BLaER1 (cell line): ENCODE results near the gene CYP46A1.
"Not testable (repeated sequence)": the region's sequence is repeated elsewhere in the genome, so short reads cannot be mapped to it uniquely, and the experiment has no call there.

Experiments
- H3K27ac ChIP-seq: shearing (Covaris generic); formaldehyde crosslinking; 2 replicates; pipeline ENCODE4 v1.8.1; 2022
- H3K27me3 ChIP-seq: shearing (Covaris generic); formaldehyde crosslinking; 2 replicates; pipeline ENCODE4 v1.8.1; 2022
- H3K36me3 ChIP-seq: shearing (Covaris generic); formaldehyde crosslinking; 2 replicates; pipeline ENCODE4 v1.8.1; 2022
- H3K4me1 ChIP-seq: shearing (Covaris generic); formaldehyde crosslinking; 2 replicates; pipeline ENCODE4 v1.8.1; 2022
- H3K4me2 ChIP-seq: shearing (Covaris generic); formaldehyde crosslinking; 2 replicates; pipeline ENCODE4 v1.8.1; 2022
- H3K4me3 ChIP-seq: shearing (Covaris generic); formaldehyde crosslinking; 2 replicates; pipeline ENCODE4 v1.8.1; 2022
- H3K9ac ChIP-seq: shearing (Covaris generic); formaldehyde crosslinking; 2 replicates; pipeline ENCODE4 v1.8.1; 2022
- H3K9me3 ChIP-seq: shearing (Covaris generic); formaldehyde crosslinking; 2 replicates; pipeline ENCODE4 v1.8.1; 2022
- H4K20me1 ChIP-seq: shearing (Covaris generic); formaldehyde crosslinking; 2 replicates; pipeline ENCODE4 v1.8.1; 2022
- Cebpa-rat ChIP-seq: shearing (Covaris generic); IDR thresholded peaks from 2 replicates; pipeline ENCODE4 v1.8.1; 2022

CYP46A1 gene

DNA sequence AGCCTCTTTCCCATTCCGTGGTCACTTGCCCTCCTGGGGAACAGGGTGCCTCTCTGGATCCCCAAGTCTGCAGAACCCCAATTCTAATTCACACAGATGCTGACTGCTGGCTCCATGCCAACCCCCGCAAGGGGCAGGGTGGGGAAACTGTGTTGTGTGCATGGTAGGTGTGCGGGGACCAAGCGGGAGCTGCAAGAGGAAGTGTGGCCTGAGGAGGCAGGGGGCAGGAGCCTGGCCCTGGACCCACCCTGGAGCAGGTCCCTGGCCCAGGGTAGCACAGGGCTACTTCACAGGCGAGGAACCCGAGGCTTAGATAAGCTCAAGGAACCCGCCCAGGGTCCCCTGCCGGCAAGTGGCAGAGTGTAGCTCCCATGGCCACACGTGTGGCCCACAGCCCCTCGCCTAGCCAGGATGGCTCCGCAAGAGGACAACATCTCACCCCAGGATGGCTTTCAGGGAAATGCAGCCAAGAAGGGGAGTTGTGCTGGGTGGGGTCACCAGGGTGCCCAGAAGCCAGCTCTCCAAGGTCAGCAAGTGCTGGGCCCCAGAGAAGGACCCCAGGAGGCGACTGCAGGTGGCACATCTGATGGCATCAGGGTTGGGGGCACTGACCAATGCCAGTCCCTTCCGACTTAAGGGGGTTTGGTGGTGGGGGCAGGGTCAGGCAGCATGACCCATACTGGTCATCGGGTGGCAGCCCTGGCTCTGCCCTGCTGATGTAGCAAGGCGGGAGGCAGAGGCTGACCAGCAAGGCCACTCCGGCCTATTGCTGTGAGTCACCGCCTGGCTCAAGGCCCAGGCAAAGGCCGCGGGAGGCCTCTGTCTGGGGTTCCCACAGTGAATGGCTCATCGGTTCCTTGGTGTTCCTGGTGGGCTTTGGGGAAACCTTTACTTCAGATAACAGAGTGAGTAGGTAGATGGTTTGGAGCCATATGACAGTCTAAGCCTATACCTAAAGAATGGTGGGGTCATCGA, 71.8 kb downstream of the CYP46A1 start:
- Histone ChIP-seq H3K4me2 (peak overlapping the region; percentile 96), H3K9me3 (no peaks in the 10 kb centered on the region), H3K27ac (peak overlapping the region; percentile 83), H3K9ac (no peak overlapping the region), H3K4me3 (no peak overlapping the region), H3K4me1 (peaks cover 99% of the 10 kb centered on the region), H4K20me1 (no peaks in the 10 kb centered on the region), H3K36me3 (no peaks in the 10 kb centered on the region), H3K27me3 (no peaks in the 10 kb centered on the region)
- no peak for TF ChIP-seq Cebpa-rat

DNA sequence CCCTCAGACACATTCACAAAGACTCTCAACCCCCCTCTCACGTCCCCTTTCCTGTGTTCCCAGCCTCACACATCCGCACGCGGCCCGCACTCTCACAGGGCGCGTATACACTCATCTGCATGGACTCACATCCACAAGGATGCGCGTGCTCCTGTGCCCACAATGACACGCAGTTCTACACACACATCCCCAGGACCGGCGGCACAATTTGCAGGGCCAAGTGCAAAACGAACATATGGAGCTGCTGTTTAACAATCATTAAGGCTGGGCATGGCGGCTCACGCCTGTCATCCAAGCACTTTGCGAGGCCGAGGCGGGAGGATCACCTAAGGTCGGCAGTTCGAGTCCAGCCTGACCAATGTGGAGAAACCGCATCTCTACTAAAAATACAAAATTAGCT, 72.7 kb downstream of the CYP46A1 start:
- H3K27me3 ChIP-seq: no peaks in the 10 kb centered on the region
- peak overlapping the region; percentile 96; the same call in 1 of the 2 replicates for H3K4me2 ChIP-seq
- no peaks in the 10 kb centered on the region for H3K36me3 ChIP-seq
- H3K27ac ChIP-seq: peak overlapping the region; percentile 83; the same call in 1 of the 2 replicates
- H3K4me1 ChIP-seq: peaks cover 99% of the 10 kb centered on the region
- H3K9me3 ChIP-seq: no peaks in the 10 kb centered on the region
- no peak for TF ChIP-seq Cebpa-rat
- no peak overlapping the region for H3K9ac ChIP-seq
- H3K4me3 ChIP-seq: no peak overlapping the region
- no peaks in the 10 kb centered on the region for H4K20me1 ChIP-seq

DNA sequence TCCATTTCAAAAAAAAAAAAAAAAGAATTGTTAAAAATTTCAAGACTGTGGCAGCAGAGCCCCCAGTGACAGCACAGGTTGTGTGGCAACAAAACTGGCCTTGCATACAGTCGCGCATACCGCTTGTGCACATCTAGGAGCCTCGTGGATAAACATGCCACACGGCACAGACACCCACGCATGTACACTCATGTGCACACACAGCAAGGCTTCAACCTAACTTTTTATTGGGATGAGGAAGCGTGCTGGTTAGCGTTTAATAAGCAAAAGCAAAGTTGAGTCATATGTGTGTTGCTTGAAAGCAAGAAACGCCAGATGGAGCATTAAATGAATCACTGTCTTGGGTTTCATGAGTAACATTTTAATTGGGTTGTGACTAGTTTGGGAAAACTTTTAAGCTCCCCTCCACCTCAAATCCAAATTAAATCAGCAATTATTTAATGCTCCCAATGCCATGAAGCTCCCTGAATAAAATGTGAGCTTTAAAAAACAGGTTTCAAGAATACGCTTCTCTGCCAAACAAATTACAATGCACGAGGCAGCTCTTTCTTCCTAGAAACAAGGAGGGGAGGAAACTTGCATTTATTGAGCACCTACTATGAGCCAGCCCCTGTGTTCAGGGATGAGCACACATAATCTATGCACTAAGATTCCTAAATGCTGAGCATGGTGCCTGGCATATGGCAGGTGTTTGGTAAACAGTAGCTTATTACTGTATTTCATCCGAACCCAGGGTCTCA, 73.4 kb downstream of the CYP46A1 start:
- Histone ChIP-seq H3K4me3 (no peak overlapping the region), H3K9me3 (0 out of 2 replicates have a peak, but pooled peaks cover 1% of the 10 kb centered on the region), H3K4me2 (0 out of 2 replicates have a peak overlapping the region, but pooled peaks have one; percentile 96), H3K4me1 (peaks cover 96% of the 10 kb centered on the region), H4K20me1 (no peaks in the 10 kb centered on the region), H3K9ac (no peak overlapping the region), H3K27me3 (no peaks in the 10 kb centered on the region), H3K36me3 (no peaks in the 10 kb centered on the region), H3K27ac (peak overlapping the region; percentile 94; the same call in 1 of the 2 replicates)
- TF ChIP-seq Cebpa-rat: no peak

DNA sequence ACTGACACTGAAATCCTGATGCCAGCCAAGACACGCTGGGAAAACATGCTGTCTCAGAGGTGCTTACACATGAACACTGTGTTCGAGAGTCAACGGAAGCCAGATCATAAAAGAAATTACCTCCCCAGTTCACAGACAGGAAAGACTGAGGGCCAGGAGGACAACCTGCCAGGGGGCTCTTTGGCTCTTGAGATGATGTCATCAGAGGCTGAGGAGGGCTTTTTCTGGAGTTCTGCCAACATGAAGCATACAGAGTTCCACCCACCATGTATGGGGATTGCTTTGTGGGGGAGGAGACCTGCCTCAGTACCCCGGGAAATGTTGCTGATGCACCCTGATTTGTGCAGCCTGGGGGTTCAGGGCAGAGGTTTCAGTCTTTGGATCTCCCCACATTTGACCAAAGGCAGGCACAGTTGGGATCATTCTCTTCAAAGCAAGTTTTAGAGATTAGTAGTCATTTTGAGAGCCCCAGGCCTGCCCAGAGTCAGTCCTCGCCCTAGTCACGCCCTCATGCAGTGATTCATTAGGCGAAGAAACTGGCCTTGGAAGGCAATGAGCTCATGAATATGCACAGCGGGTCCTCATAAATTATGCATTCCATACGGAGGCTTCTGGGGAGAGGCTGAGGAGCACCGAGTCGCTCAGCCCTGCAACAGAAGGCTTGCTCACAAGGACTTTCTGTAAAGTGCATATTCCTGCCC, 74.2 kb downstream of the CYP46A1 start:
- no peak for TF ChIP-seq Cebpa-rat
- 0 out of 2 replicates have a peak, but pooled peaks cover 9% of the 10 kb centered on the region for H3K9me3 ChIP-seq

DNA sequence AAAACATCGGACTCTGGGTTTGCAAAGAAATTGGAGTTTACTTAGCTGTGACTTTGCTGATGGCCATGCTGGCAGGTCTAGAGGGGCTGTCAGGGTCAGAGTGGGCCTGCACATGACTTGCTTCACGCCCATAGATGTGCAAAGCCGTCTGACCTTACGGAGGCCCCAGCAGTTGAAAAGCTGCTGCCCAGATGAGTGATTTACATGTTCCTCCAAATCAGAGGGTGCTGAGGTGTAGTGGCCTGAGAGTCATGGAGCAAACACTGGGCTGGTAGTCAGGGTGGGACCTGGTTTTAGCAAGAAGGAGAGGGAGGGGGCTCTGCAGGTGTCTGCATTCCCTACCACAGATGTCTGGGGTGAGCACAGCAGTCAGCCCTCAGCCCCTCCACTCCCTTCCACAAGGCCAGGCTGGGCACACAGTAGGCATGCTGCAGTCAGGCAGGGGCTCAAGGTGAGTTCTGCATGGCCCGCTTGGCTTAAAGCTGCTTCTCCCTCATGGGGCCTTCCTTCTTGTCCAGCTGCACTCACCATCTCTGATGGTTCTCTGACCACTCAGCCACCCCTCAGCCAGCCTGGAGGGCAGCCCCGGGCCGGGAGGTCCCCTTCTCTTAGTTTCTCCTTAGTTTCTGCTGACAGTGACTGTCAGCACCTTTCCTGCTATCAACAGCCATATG, 74.9 kb downstream of the CYP46A1 start:
- H3K27me3 ChIP-seq: no peaks in the 10 kb centered on the region
- H3K4me2 ChIP-seq: peak overlapping the region; percentile 89
- H3K9ac ChIP-seq: peak overlapping the region; percentile 76
- peak overlapping the region; percentile 94 for H3K27ac ChIP-seq
- H3K4me1 ChIP-seq: peaks cover 85% of the 10 kb centered on the region
- 0 out of 2 replicates have a peak overlapping the region, but pooled peaks have one; percentile 3 for H3K4me3 ChIP-seq
- H3K9me3 ChIP-seq: 0 out of 2 replicates have a peak, but pooled peaks cover 10% of the 10 kb centered on the region
- TF ChIP-seq Cebpa-rat: no peak
- H4K20me1 ChIP-seq: no peaks in the 10 kb centered on the region
- H3K36me3 ChIP-seq: no peaks in the 10 kb centered on the region

More for the DNA sequence above, 74.2 kb downstream of the CYP46A1 start:
- Histone ChIP-seq H3K27me3 (no peaks in the 10 kb centered on the region), H3K9ac (no peak overlapping the region; the same call in 1 of the 2 replicates), H3K36me3 (no peaks in the 10 kb centered on the region), H3K27ac (peak overlapping the region; percentile 94), H3K4me2 (peak overlapping the region; percentile 89), H3K4me1 (peaks cover 88% of the 10 kb centered on the region), H3K4me3 (no peak overlapping the region), H4K20me1 (no peaks in the 10 kb centered on the region)

DNA sequence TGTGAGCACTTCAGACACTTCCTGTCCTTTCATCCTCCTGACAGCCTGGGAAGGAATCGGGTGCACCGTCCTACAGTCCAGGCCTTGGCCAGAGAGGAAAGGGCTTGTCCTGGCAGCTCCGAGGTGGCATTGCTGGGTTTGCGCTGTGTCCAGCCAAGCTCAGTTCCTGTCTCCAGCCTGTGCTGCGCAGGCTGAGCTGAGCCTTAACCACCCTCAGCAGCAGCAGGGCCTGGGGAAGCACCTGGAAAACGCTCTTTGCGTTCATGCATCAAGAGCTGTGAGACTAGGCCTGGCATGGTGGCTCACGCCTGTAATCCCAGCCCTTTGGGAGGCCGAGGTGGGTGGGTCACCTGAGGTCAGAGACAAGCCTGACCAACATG, 75.4 kb downstream of the CYP46A1 start:
- TF ChIP-seq Cebpa-rat: no peak
- 0 out of 2 replicates have a peak overlapping the region, but pooled peaks have one; percentile 3 for H3K4me3 ChIP-seq
- 0 out of 2 replicates have a peak, but pooled peaks cover 10% of the 10 kb centered on the region for H3K9me3 ChIP-seq
- peak overlapping the region; percentile 89 for H3K4me2 ChIP-seq
- peak overlapping the region; percentile 76 for H3K9ac ChIP-seq
- peak overlapping the region; percentile 94 for H3K27ac ChIP-seq
- peaks cover 85% of the 10 kb centered on the region for H3K4me1 ChIP-seq
- H3K36me3 ChIP-seq: no peaks in the 10 kb centered on the region
- no peaks in the 10 kb centered on the region for H4K20me1 ChIP-seq
- H3K27me3 ChIP-seq: no peaks in the 10 kb centered on the region

DNA sequence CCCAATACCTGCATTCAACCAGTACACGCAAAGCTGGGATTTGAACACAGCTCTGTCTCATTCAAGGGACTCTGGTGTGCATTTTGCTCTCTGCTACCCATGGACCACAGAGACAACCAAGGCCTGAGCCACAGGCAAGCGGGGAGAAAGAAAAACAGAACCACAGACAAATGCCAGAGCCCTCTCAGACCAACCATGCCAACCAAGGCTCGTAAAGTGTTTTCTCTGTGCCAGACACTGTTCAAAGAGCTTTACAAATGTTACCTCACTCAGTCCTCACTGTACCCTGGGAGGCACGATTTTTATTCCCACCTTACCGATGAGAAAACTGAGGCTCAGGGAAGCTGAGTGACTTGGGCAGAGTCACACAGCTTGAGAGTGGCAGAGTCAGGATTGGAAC, 76.7 kb downstream of the CYP46A1 start:
- H3K27ac ChIP-seq: peak overlapping the region; percentile 94
- no peak for TF ChIP-seq Cebpa-rat
- H3K9ac ChIP-seq: peak overlapping the region; percentile 37; the same call in 1 of the 2 replicates
- H3K9me3 ChIP-seq: 0 out of 2 replicates have a peak, but pooled peaks cover 10% of the 10 kb centered on the region
- no peaks in the 10 kb centered on the region for H3K27me3 ChIP-seq
- H3K4me1 ChIP-seq: peaks cover 84% of the 10 kb centered on the region
- no peaks in the 10 kb centered on the region for H3K36me3 ChIP-seq
- no peaks in the 10 kb centered on the region for H4K20me1 ChIP-seq
- no peak overlapping the region for H3K4me3 ChIP-seq
- H3K4me2 ChIP-seq: peak overlapping the region; percentile 89

DNA sequence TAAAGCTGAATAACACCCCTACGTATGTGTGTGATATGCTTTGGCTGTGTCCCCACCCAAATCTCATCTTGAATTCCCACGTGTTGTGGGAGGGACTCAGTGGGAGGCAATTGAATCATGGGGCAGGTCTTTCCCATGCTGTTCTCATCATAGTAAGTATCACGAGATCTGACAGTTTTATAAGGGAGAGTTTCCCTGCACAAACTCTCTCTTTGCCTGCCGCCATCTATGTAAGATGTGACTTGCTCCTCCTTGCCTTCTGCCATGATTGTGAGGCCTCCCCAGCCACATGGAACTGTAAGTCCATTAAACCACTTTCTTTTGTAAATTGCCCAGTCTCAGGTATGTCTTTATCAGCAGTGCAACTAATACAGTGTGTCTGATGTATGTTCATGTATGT, 78.8 kb downstream of the CYP46A1 start:
- not testable (repeated sequence) for H3K9ac ChIP-seq, H3K4me2 ChIP-seq, H3K4me3 ChIP-seq, H3K27ac ChIP-seq, H3K36me3 ChIP-seq, H4K20me1 ChIP-seq, H3K27me3 ChIP-seq, H3K9me3 ChIP-seq
- peaks cover 66% of the 10 kb centered on the region for H3K4me1 ChIP-seq
